Astrocyte of the spinal cord (primary cell): ENCODE measurements around the gene MRTFB.

Source experiments
- DNase-seq: peaks from one replicate; pipeline ENCODE4 v3.0.0; 2011; ENCODE audit warnings: low read depth, low spot score
- H3K4me3 ChIP-seq: 2 replicates; pipeline ENCODE4 v1.5.1; 2011; ENCODE audit warnings: low read depth, mild to moderate bottlenecking, low read length, moderate library complexity
- in situ Hi-C: cut with HindIII; loops from 2 replicates; pipeline ENCODE4 v1.10.0; 2017; ENCODE audit warnings: low sequenced_read_pairs
- TF ChIP-seq, protein P1 (sequence below): IDR thresholded peaks from 2 replicates; pipeline ENCODE4 v1.5.1; 2012; ENCODE audit warnings: low read depth, mild to moderate bottlenecking, low read length, inconsistent platforms

Gene MRTFB

DNA sequence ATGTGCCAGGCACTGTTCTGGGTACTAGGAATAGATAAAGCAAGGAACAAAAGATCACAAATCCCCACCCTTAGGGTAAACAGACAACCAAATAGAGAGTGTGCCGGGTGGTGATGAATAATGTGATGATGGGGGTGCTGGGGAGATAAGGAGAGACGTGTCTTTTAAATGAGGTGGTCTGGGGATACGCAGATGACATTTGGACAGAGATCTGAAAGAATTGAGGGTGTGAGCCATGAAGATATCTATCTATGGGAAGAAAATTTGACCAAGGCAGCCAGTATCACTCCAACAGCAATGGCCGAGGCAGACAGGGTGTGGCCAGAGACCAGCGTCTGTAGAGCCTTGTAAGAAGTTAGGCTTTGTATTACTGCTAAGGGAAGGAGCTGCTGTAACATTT is 165.3 kb downstream of the MRTFB start:
- TF ChIP-seq, protein P1, sequence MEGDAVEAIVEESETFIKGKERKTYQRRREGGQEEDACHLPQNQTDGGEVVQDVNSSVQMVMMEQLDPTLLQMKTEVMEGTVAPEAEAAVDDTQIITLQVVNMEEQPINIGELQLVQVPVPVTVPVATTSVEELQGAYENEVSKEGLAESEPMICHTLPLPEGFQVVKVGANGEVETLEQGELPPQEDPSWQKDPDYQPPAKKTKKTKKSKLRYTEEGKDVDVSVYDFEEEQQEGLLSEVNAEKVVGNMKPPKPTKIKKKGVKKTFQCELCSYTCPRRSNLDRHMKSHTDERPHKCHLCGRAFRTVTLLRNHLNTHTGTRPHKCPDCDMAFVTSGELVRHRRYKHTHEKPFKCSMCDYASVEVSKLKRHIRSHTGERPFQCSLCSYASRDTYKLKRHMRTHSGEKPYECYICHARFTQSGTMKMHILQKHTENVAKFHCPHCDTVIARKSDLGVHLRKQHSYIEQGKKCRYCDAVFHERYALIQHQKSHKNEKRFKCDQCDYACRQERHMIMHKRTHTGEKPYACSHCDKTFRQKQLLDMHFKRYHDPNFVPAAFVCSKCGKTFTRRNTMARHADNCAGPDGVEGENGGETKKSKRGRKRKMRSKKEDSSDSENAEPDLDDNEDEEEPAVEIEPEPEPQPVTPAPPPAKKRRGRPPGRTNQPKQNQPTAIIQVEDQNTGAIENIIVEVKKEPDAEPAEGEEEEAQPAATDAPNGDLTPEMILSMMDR = no peak
- no peak for DNase-seq
- in situ Hi-C loops = no loop called here

DNA sequence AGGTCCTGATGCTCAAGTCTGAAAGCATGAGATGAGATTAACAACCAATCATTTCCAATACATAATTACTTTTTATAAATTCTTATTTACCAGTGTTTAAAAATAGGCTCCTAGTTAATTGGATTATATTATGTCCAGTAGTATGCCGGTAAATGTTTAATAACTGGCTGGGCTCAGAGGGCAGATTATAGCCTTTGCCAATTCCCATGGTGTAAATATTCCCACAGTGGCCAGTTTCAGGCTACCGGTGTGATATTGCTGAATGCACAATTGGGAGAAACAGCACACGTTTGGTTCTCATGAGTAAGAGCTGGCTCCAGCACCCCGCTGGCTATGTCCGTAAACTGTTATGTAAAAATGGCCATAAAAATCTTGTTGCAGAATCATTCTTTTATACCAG is 167.6 kb downstream of the MRTFB start:
- in situ Hi-C loops = no loop called here
- no peak overlapping the region for H3K4me3 ChIP-seq
- DNase-seq = no peak
- TF ChIP-seq, protein P1 = no peak

More for the DNA sequence above, 165.3 kb downstream of the MRTFB start:
- no peak overlapping the region for H3K4me3 ChIP-seq

DNA sequence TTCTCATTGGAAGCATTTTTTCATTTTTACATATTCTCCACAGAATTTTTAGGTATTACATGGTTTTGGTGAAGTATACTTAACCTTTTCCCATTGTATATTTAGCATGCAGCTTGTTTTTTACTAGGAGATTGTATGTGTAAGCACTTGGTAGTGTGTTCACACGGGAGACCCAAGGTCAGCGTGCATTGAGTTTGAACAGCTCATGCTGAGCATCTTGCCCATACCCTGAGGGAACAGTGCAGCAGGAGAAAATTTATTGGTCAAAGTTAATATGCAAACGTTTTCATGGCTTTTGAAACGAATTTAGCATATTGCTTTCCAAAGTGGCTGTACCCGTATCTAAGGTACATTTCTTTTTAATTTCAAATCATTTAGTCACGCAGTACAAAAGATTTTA is 168.7 kb downstream of the MRTFB start:
- no peak for DNase-seq
- TF ChIP-seq, protein P1 = no peak
- in situ Hi-C loops = no loop called here

DNA sequence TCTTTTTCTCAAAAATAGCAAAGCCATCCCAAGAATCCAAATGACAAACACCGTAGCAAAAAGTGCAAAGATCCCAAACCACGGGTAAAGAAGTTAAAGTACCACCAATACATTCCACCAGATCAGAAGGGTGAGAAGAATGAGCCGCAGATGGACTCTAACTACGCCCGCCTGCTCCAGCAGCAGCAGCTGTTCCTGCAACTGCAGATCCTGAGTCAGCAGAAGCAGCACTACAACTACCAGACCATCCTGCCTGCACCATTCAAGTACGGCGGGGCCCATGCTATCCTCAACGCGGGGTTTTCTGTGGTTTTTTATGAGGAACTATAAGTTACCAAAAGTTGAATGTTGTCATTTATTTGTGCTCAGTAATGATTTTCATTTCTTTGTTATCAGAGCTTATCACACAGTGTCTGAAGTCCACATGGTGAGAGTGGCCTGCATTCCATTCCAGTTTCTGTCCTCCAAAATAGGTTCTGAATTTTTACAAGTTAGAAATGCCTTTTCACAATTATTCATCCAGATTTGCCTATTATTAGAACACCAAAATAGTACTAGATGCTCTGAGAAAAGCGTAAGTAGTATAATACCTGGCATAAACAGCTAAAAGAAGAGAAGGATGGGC is 169.2 kb downstream of the MRTFB start:
- in situ Hi-C loops = no loop called here
- peak; percentile 13 for DNase-seq

More for the DNA sequence above, 168.7 kb downstream of the MRTFB start:
- H3K4me3 ChIP-seq = no peak overlapping the region

DNA sequence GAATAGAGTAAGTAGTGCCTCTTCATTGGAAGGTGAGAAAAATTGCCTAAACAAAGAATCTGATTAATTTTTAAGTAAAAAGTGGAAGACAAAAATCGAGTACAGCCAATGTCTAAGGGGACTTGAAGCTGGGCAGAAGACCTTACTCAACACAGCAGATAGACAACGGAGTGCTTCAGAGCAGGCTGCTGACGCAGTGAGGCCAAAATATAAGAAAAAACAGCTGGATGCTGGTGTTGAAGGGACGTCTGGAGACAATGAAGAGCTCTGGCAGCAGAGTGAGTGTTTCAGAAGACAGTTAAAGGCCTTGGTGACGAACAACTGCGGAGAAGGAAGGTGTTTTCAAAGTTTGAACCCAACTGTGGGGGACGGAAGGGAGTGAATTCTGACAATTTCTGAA is 169.8 kb downstream of the MRTFB start:
- DNase-seq = no peak
- TF ChIP-seq, protein P1 = no peak
- no peak overlapping the region for H3K4me3 ChIP-seq
- in situ Hi-C loops = no loop called here

More for the DNA sequence above, 169.2 kb downstream of the MRTFB start:
- TF ChIP-seq, protein P1 = no peak
- H3K4me3 ChIP-seq = no peak overlapping the region

DNA sequence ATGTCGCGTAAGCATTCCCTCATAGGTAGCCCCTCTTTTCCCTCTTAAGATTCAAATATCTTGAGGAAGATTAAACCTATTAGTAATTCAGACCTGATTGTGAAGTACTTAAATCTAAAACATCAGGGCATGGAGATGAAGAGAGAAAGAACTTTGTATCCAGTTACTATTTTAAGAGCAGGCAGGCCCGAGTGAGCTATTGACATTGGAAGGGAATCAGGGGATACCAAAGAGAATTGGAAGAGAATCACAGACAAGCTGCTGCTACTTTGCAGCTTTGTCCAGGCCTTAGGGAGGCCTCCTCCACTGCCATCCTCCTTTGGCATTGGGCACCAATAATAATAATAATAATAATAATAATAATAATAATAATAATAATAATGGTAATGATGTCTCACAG is 170.5 kb downstream of the MRTFB start:
- TF ChIP-seq, protein P1 = no peak
- H3K4me3 ChIP-seq = no peak overlapping the region
- DNase-seq = no peak
- in situ Hi-C loops = no loop called here
